GM19043 (cell line): Measurements from ENCODE around the gene ACTA2.
A peak's percentile ranks its signal among the peaks of the same experiment; 100 is the strongest.

Source experiments
- ATAC-seq: cut with Tn5 transposase; IDR thresholded peaks from one replicate; pipeline ENCODE4 v1.9.1; 2021; ENCODE audit warnings: low read depth; ENCODE audit not compliant: unreplicated experiment

Gene ACTA2

GRCh38 chr10:88896994-88897853, 55.3 kb downstream of the ACTA2 start:
- no peak for ATAC-seq

GRCh38 chr10:88896372-88896993, 56.1 kb downstream of the ACTA2 start:
- ATAC-seq: no peak

- ATAC-seq: no peak
These were observed 57.3 kb downstream of the ACTA2 start for GRCh38 chr10:88895250-88895649.

GRCh38 chr10:88893611-88894010, 59.0 kb downstream of the ACTA2 start:
- no peak for ATAC-seq

- no peak for ATAC-seq
These were observed 60.2 kb downstream of the ACTA2 start for GRCh38 chr10:88892222-88892967.

DNA sequence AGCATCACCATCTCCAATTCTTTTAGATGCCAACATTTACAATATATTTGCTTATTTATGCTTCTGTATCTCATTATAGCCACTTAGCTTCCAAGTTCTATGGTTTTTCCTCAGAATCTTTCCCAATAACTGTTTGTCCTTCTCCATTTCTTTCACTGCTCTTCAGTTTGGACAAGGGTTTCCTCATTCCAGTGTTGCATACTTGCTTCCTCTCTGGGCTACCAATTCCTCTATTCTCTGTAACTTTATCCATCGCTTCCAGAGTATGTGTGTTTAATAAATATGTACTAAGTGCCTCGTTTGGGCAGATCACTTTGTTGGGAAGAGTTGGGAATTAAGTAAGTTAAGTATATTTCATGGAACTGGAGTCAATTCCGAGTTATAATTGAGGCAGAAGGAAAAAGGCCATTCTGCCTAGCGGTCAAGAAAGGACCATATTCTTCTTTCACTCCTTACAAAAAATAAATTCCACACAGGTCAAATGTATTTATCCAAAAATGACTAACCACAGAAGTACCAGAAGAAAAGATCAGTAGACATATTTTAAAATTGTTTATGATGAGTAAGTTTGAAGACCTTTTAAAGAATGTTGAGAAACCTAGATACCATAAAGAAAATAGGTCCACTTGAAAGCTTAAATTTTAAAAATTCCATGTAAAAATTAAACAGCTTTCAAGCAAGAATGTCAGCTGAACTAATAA, 61.7 kb downstream of the ACTA2 start:
- no peak for ATAC-seq

DNA sequence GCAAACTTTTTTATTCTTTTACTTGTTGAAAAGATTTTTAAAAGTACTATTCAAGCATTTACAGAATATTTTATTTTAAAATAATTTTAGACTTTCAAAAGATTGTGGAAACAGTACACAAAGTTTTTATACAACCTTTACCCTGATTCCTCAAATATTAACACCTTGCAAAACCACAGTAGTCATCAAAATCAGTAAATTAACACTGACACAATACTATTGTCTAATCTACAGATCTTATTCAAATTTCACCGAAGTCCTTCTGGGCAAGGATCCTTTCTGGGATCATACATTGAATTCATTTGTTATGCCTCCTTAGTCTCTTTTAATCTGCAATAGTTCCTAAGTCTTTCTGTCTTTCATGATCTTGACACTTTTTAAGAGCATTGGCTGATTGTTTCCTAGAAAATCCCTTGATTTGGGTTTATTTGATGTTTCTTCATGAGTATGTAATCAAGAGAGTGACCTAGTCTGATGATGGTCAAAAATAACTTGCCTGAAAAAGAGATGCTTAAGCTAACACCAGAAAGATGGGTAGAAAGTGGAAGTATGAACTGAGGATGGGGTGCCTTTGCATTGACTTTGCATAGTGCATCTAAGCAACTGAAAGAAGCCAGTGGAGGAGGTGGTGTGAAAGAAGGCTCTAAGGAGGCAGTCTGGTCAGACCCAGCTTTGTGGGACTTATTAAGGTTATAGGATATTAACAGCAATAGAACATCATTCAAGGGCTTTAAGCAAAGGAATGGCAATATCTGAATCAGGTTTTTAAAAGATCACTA, 62.8 kb downstream of the ACTA2 start:
- peak; percentile 59 for ATAC-seq

GRCh38 chr10:88888810-88889445, 63.6 kb downstream of the ACTA2 start:
- no peak for ATAC-seq

DNA sequence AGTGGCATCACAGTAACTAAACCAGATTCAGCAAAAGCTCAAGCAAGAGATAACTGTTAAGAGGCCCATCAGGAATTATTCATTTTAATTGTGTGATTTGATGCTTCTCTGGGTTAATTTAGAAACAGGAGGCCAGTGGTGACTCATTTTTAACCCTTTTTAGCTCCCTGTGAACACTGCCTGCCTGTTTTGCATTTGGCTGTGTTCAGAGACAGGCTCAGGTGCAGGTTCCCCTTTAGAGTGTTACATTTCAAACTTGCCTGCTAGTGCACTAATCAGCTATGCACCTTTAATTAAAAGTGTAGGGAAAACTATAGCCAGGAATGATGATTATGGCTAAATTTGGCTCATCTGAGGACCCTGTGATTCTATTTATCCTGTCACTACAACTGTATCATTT, 66.0 kb downstream of the ACTA2 start:
- ATAC-seq: peak; percentile 67
